Amniotic stem cell (primary cell): ENCODE data around the gene SFXN1.

Experiments used
- DNase-seq: peaks from one replicate; lab custom pipeline; 2025; lab: John Stamatoyannopoulos, UW

The SFXN1 gene

GRCh38 chr5:175541264-175541663, 62.9 kb downstream of the SFXN1 start:
- DNase-seq: no peak

GRCh38 chr5:175542232-175542965, 64.0 kb downstream of the SFXN1 start:
- no peak for DNase-seq

- DNase-seq: no peak
These were observed 64.5 kb downstream of the SFXN1 start for GRCh38 chr5:175542966-175543235.

- DNase-seq: no peak
These were observed 65.8 kb downstream of the SFXN1 start for GRCh38 chr5:175544108-175544511.

GRCh38 chr5:175544586-175544985, 66.2 kb downstream of the SFXN1 start:
- no peak for DNase-seq

- DNase-seq: no peak
These were observed 69.5 kb downstream of the SFXN1 start for GRCh38 chr5:175547842-175548241.

- DNase-seq: no peak
These were observed 70.4 kb downstream of the SFXN1 start for GRCh38 chr5:175548626-175549311.

- DNase-seq: no peak
These were observed 71.9 kb downstream of the SFXN1 start for GRCh38 chr5:175550055-175550805.

GRCh38 chr5:175551266-175551665, 72.9 kb downstream of the SFXN1 start:
- DNase-seq: no peak

GRCh38 chr5:175554296-175554695, 75.9 kb downstream of the SFXN1 start:
- no peak for DNase-seq

GRCh38 chr5:175555168-175555785, 76.9 kb downstream of the SFXN1 start:
- DNase-seq: no peak

GRCh38 chr5:175556794-175557193, 78.4 kb downstream of the SFXN1 start:
- DNase-seq: no peak

GRCh38 chr5:175557778-175558177, 79.4 kb downstream of the SFXN1 start:
- DNase-seq: no peak

- no peak for DNase-seq
These were observed 80.6 kb downstream of the SFXN1 start for GRCh38 chr5:175558801-175559480.

- DNase-seq: no peak
These were observed 81.7 kb downstream of the SFXN1 start for GRCh38 chr5:175560011-175560410.

GRCh38 chr5:175561085-175561484, 82.7 kb downstream of the SFXN1 start:
- no peak for DNase-seq

- DNase-seq: no peak
These were observed 86.4 kb downstream of the SFXN1 start for GRCh38 chr5:175564716-175565115.

GRCh38 chr5:175566697-175567096, 88.3 kb downstream of the SFXN1 start:
- no peak for DNase-seq

GRCh38 chr5:175567954-175568353, 89.6 kb downstream of the SFXN1 start:
- no peak for DNase-seq

- no peak for DNase-seq
These were observed 91.3 kb downstream of the SFXN1 start for GRCh38 chr5:175569701-175570100.

GRCh38 chr5:175572886-175573285, 94.5 kb downstream of the SFXN1 start:
- DNase-seq: no peak
